HCT116 (cell line): ENCODE data around the gene TNFRSF6B.

Source experiments
- CEBPB ChIP-seq: IDR thresholded peaks from 2 replicates; pipeline ENCODE4 v1.6.1; 2012; ENCODE audit warnings: low read depth
- CTCF ChIP-seq, 3 experiments: fragments of 200-600 bp in 1 of 3; sonication (generic) in 1 of 3; IDR thresholded peaks in 2 of 3; conservative IDR thresholded peaks in 1 of 3; 2 replicates each; pipeline ENCODE4 v1.5.1; 2012 to 2017; ENCODE audit warnings: low read depth in 2 of 3, low read length in 2 of 3, antibody characterized with exemption in 1 of 3, borderline replicate concordance in 1 of 3, control low read depth in 1 of 3, mild to moderate bottlenecking in 1 of 3, mixed read lengths in 1 of 3, mixed run types in 1 of 3, moderate library complexity in 1 of 3; ENCODE audit not compliant: insufficient read depth in 1 of 3
- EZH2 ChIP-seq: fragments of 200-600 bp; sonication (generic); IDR thresholded peaks from 2 replicates; pipeline ENCODE4 v1.6.1; 2017; ENCODE audit warnings: antibody characterized with exemption, mixed run types
- FOSL1 ChIP-seq: IDR thresholded peaks from 2 replicates; pipeline ENCODE4 v1.6.1; 2012; ENCODE audit warnings: low read depth
- POLR2A ChIP-seq: IDR thresholded peaks from 2 replicates; pipeline ENCODE4 v1.7.0; 2011; ENCODE audit warnings: borderline replicate concordance; ENCODE audit not compliant: insufficient read depth, insufficient read length; ENCODE audit errors: extremely low read depth
- RAD21 ChIP-seq: IDR thresholded peaks from 2 replicates; pipeline ENCODE4 v1.6.1; 2012; ENCODE audit warnings: low read depth, mild to moderate bottlenecking
- ZFX ChIP-seq: fragments of 450-650 bp; IDR thresholded peaks from 2 replicates; pipeline ENCODE4 v1.6.1; 2017
- TF ChIP-seq, protein P1 (sequence below): IDR thresholded peaks from 2 replicates; pipeline ENCODE4 v1.6.1; 2012; ENCODE audit warnings: low read depth
- TF ChIP-seq, protein P2 (sequence below): IDR thresholded peaks from 2 replicates; pipeline ENCODE4 v1.6.1; 2011; ENCODE audit warnings: mild to moderate bottlenecking, low read length, moderate library complexity; ENCODE audit not compliant: insufficient replicate concordance; ENCODE audit errors: extremely low read depth

DNA sequence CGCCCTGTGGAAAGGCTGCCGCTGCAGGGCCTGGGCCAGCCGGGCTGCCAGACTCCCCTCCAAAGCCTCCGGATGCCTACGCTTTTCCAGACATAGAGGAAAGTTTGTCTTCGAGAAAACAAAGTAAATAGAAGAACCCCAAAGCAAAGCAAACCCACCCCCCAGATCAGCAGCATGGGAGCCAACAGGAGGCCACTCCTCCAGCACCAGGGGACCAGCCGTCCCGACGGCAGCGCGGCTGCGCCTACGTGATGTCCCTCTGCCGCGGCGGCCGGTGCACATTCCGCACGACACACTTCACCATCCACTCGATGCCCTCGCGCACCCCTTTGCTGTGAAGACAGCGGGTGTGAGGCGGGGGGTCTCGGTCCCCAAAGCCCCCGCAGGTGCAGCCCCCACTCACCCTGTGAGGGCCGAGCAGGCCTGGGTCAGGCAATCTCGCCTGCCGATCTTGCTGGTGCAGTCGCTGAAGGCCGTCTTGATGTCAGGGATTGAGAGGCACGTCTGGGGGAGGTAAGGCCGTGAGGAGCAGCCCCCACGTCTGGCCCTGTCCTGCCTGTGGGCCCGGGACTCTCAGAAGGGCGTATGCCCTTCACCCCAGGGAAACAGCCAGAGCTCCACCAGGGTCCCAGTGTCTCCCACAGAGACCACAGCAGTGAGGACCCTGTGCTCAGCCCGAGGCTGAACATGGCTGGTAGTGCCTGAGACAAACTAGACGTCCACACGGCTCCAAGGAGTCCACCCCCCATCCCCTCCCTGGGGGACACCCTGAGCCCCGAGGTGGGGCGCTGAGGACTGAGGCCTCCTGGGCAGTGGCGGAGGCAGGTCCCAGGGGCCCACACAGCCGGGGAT is 4.0 kb downstream of the TNFRSF6B start:
- TF ChIP-seq CTCF (IDR thresholded peaks at IDR 0.05 in 2 of 3, conservative IDR thresholded peaks at IDR 0.05 in 1 of 3; ENCODE audit: borderline replicate concordance in 1 of 3, insufficient read depth in 1 of 3, low read depth in 2 of 3, low read length in 2 of 3) (no peak), ZFX (no peak), FOSL1 (no peak), EZH2 (no peak), CEBPB (no peak), POLR2A (no peak), RAD21 (no peak)
- TF ChIP-seq, protein P1, sequence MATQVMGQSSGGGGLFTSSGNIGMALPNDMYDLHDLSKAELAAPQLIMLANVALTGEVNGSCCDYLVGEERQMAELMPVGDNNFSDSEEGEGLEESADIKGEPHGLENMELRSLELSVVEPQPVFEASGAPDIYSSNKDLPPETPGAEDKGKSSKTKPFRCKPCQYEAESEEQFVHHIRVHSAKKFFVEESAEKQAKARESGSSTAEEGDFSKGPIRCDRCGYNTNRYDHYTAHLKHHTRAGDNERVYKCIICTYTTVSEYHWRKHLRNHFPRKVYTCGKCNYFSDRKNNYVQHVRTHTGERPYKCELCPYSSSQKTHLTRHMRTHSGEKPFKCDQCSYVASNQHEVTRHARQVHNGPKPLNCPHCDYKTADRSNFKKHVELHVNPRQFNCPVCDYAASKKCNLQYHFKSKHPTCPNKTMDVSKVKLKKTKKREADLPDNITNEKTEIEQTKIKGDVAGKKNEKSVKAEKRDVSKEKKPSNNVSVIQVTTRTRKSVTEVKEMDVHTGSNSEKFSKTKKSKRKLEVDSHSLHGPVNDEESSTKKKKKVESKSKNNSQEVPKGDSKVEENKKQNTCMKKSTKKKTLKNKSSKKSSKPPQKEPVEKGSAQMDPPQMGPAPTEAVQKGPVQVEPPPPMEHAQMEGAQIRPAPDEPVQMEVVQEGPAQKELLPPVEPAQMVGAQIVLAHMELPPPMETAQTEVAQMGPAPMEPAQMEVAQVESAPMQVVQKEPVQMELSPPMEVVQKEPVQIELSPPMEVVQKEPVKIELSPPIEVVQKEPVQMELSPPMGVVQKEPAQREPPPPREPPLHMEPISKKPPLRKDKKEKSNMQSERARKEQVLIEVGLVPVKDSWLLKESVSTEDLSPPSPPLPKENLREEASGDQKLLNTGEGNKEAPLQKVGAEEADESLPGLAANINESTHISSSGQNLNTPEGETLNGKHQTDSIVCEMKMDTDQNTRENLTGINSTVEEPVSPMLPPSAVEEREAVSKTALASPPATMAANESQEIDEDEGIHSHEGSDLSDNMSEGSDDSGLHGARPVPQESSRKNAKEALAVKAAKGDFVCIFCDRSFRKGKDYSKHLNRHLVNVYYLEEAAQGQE, result no peak
- TF ChIP-seq, protein P2, sequence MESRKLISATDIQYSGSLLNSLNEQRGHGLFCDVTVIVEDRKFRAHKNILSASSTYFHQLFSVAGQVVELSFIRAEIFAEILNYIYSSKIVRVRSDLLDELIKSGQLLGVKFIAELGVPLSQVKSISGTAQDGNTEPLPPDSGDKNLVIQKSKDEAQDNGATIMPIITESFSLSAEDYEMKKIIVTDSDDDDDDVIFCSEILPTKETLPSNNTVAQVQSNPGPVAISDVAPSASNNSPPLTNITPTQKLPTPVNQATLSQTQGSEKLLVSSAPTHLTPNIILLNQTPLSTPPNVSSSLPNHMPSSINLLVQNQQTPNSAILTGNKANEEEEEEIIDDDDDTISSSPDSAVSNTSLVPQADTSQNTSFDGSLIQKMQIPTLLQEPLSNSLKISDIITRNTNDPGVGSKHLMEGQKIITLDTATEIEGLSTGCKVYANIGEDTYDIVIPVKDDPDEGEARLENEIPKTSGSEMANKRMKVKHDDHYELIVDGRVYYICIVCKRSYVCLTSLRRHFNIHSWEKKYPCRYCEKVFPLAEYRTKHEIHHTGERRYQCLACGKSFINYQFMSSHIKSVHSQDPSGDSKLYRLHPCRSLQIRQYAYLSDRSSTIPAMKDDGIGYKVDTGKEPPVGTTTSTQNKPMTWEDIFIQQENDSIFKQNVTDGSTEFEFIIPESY, result no peak
